ENCODE measurements around the gene PTPRT.

GRCh38 chr20:42628683-42629082 is 561.0 kb downstream of the PTPRT start:
- TF ChIP-seq CTCF (IDR thresholded peaks at IDR 0.05) (no peak), POLR2A (IDR thresholded peaks at IDR 0.05) (no peak)
